Embryonic facial prominence (tissue), 1 donor: ENCODE results near the gene POR.

ENCODE experiments used
- DNase-seq: peaks from one replicate; pipeline ENCODE4 v3.0.0-alpha.2; 2016; ENCODE audit errors: extremely low spot score

Gene POR

DNA sequence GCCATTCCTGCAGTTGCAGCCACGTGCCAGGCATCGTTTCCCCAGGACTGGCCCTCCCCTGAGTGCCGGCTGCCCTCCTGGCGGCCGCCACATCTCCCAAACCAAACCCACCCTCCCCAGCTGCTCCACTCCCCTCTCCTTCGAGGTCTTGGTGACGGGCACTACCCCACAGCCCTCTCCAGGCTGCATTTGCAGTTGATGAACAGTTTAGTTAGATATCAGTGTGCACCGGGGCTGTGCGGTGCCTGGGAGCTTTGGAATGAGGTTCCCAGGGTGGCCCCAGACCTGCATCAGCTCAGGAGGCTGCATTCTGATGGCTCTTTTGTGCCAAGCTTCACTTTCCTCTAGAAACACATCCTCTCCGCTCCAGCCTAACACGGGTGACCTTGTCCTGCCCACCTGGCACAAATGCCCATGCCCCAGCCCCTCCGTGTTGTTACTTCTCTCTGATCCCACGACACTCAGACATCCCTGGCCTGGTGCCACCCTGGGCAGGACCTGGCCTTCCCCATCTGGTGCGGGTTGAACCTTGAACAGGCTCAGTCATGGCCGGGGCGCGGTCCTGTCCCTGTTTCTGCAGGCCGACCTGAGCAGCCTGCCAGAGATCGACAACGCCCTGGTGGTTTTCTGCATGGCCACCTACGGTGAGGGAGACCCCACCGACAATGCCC lies 64.9 kb downstream of the POR start:
- DNase-seq, result no peak

DNA sequence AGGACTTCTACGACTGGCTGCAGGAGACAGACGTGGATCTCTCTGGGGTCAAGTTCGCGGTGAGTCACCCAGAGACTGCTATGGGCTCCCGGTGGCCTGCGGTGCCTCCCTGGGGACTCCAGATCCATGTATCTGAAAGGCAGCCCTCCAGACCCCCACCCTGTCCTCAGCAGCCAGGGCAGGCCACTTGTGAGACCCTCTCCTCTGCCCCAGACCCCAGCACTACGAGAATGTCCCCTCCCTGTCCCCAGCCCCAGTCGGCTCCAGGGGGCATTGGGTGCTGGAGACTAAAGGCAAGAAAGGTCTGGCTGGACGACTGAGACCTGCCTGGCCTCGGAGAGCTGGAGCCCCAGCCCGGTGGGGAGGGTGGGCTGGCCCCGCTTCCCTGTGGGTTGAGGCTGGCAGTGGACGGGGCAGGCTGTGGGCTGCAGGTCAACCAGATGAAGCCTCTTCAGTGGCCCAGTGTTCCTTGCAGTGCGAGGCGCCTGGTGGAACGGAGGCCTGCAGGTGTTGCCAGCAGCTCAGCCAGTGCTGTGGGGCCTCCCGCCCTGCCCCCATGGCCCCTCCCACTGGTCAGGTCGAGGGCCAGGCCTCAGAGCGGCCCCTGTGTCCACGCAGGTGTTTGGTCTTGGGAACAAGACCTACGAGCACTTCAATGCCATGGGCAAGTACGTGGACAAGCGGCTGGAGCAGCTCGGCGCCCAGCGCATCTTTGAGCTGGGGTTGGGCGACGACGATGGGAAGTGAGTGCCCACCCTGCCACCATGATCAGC lies 65.7 kb downstream of the POR start:
- no peak for DNase-seq

DNA sequence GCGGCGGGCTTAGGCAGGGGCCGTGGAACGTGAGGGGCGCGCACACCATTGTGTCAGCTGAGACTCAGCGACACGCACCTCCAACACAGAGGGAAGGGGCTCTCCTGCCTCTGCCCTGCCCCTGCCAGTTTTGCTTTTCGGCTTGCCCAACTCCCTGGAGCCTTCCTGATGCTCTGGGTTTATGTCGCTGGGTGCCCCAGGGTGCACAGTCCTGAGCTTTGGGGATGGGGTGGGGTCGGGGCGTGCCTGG lies 66.2 kb downstream of the POR start:
- DNase-seq, result no peak

DNA sequence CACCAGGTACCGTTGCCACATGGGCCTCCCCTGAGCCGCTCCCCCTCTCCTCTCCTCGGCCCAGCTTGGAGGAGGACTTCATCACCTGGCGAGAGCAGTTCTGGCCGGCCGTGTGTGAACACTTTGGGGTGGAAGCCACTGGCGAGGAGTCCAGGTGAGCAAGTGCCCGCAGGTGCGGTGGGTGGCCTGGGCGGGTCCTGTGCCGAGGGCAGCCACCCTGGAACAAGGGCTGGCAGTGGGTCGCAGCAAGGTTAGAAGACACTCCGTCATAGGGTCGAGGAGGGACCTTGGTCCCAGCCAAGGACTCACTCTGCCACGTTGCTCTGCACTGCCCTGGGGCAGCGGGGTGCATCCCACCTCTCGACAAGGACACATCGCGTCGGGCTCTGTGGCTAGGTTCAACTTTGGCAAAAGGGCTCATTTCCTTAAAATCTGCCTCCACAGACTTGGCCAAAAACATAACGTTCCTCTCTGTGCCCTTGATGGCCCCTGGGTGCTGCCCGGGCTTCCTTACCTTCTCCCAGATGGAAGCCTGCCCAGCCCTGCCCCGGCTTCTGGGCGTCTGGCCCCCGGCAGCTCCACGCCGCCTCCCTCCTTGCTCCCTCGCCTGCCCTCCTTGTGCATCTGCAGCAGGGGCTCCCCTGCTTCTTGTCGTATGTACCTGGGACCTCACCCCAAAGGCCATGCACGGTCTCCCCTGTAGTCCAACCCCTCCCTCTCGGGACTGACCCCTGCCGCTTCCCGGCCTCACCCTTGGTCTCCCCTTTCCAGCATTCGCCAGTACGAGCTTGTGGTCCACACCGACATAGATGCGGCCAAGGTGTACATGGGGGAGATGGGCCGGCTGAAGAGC lies 66.7 kb downstream of the POR start:
- DNase-seq, result no peak

DNA sequence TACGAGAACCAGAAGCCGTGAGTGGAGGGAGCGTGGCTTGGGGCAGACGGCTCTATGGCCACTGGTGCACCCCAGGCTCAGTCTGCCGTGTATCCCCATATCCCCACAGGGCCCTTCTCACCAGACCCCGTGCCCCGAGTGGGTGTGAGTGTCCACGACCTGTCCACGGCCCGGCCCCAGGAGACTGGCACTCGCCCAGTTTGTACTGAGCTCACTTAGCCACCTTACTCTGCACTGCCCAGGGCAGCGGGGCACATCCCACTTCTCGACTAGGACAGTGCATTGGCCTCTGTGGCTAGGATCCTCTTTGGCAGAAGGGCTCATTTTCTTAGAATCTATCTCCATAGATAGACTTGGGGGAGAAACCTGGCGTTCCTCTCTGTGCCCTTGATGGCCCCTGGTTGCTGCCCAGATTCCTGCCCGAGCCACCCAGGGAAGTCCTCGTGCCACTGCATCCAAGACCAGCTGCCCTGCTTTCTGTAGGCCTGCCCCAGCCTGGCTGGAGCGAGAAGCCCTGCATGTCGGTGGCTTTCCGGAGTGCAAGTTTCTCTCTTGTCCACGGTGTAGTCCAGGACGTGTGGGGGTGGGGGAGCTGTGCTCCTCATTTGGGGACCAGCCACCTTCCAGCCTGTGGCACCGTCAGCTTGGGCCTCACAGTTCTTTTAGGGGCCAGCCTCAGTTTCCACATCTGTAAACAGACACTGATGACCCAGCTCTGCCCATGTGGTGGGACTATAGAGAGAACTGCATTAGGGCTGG lies 67.5 kb downstream of the POR start:
- DNase-seq, result no peak

DNA sequence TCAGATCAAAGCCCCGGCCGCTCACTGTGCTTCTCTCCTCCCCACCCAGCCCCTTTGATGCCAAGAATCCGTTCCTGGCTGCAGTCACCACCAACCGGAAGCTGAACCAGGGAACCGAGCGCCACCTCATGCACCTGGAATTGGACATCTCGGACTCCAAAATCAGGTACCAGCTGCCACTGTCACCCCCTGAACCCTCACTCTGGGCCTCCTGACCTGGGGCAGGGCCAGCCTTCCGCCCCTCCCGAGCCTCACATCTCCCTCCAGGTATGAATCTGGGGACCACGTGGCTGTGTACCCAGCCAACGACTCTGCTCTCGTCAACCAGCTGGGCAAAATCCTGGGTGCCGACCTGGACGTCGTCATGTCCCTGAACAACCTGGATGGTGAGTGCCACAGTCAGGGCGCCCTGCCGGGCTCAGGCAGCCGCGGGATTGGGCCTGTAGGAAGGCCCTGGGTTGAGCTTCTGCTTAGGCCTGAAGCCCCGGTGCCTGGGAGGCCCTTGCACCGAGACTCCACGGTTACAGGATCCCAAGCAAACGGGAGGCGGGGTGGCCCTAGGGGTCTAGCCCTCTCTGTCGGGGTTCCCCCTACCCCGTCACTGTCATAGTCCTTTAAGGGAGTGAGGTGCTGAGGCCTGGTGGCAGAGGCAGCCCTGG lies 68.6 kb downstream of the POR start:
- DNase-seq, result no peak

DNA sequence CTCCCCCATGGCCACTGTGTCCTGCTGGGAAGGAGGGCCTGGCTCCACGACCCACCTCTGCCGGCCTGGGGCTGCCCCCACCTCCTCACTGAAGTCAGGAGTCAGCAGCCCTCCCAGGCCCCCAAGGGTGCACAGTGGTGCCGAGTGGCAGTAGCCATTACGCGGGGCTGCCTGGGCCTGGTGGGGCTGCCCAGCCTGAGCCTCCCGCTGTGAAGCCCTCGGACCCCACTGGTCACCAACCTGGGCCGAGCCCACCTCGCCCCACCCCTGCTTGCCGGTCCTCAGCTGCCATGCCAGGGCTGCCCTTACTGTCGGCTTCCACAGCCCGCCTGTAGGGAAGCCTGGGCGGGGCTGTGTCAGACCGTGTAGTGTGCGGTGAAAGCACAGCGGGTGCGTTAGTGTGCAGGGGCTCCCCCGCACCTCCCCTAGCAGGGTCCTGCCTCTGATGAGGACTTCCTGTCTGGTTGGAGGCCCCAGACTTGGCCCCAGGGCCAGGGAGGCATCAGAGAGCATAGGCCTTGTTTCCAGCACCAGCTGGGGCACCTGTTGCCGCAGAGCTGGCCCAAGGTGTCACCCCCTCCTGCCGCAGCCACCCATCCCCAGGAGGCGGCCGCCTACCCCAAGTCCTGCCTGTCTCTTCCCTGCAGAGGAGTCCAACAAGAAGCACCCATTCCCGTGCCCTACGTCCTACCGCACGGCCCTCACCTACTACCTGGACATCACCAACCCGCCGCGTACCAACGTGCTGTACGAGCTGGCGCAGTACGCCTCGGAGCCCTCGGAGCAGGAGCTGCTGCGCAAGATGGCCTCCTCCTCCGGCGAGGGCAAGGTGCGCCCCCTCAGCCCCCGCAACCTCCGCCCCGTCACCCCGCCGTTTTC lies 69.4 kb downstream of the POR start:
- no peak for DNase-seq

DNA sequence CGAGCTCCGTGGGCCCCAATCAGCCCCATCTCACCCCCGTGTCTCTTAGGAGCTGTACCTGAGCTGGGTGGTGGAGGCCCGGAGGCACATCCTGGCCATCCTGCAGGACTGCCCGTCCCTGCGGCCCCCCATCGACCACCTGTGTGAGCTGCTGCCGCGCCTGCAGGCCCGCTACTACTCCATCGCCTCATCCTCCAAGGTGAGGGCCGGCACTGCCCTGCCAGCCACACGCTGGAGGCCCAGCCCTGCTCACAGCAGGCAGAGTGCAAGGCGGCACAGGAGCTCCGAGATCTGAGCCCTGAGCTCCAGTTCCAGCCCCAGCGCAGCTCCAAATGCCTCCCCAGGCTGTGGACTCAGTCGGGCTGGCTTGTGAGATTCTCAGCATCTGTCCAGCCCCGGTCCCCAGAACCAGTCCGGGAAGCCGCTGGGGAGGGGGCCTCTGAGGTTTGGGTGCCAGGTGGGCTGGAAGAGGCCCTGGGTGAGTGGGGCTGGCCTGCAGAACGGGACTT lies 70.1 kb downstream of the POR start:
- no peak for DNase-seq

DNA sequence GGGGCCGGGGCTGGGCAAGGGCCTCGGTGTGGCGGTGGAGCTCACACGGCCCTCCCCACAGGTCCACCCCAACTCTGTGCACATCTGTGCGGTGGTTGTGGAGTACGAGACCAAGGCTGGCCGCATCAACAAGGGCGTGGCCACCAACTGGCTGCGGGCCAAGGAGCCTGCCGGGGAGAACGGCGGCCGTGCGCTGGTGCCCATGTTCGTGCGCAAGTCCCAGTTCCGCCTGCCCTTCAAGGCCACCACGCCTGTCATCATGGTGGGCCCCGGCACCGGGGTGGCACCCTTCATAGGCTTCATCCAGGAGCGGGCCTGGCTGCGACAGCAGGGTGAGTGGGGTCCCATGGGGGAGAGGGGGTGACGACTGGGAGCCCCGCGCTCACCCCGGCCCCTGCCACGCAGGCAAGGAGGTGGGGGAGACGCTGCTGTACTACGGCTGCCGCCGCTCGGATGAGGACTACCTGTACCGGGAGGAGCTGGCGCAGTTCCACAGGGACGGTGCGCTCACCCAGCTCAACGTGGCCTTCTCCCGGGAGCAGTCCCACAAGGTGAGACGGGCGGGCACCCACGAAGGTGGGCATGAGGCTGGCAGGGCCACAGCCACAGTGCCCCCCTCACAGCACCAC lies 70.7 kb downstream of the POR start:
- no peak for DNase-seq

DNA sequence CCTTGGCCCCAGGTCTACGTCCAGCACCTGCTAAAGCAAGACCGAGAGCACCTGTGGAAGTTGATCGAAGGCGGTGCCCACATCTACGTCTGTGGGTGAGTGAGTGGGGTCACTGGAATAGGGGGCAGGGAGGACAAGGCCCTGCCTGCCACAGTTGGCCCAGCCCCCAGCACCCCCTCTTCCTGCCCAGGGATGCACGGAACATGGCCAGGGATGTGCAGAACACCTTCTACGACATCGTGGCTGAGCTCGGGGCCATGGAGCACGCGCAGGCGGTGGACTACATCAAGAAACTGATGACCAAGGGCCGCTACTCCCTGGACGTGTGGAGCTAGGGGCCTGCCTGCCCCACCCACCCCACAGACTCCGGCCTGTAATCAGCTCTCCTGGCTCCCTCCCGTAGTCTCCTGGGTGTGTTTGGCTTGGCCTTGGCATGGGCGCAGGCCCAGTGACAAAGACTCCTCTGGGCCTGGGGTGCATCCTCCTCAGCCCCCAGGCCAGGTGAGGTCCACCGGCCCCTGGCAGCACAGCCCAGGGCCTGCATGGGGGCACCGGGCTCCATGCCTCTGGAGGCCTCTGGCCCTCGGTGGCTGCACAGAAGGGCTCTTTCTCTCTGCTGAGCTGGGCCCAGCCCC lies 71.3 kb downstream of the POR start:
- DNase-seq, result no peak

DNA sequence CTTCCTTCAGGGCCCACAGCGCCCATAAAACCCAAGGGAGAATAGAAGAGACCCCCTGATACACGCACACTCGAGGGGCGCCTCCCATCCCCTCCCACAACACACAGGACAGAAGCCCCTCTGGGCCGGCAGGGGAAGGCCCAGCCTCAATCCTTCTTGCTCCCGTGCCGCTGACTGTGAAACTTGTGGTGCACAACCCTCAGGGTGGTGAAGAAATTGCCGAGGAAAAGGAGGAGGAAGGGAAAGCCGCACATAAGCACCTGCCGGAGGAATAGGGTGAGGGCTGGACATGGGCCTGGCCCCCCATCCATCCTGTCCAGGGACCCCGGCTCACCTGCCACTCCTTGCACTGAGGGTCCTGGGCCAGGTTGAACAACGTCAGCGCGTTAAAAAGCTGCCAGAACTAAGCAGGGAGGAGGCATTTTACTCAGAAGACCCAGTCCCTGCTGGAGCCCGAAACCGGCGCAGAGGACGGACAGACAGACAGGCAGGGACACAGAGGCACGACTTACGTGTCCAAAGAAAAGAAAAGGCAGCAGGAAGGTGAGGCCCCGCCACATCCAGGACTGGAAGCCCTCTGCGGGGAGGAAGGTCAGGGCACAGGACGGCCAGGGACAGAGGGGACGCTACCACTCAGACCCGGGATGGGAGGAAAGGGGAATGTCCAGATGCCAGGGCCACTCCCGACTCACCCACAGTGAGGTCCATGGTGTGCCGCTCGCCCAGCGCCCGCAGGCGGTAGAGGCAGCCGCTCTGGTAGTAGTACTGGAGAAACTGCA lies 72.3 kb downstream of the POR start:
- no peak for DNase-seq

DNA sequence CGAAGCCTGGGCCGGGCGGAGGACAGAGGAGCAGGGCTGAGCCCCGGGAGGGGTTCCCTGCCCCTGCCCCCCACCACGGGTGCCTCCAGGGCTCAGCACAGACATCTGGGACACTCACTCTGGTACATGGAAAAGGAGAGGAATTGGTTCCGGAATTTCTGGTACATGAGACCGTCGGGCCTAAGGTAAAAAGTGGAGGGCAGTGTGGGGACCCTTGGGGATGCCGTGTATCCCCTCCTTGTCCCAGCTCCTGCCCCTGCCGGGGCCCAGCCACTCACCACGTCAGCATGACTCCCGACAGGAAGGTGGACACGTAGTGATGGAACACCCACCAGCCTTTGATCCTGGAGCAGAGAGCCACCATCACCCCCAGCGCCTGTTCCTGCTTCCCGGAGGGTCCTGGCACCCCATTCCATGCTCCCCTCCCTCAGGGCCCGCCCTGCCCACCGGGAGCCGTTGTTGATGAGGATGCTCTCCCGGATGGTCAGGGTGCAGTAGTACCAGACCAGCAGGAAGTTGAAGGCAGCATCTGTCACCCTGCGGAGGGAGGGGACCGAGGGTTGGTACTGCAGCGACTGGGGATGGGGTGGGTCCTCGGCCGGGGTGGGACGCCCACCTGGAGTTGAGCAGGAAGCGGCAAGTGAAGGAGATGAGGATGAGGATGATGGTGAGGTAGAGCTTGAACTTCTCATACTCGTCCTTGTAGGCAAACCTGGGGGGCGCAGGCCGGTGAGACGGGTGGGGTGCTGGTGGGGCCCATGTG lies 73.0 kb downstream of the POR start:
- DNase-seq, result no peak

DNA sequence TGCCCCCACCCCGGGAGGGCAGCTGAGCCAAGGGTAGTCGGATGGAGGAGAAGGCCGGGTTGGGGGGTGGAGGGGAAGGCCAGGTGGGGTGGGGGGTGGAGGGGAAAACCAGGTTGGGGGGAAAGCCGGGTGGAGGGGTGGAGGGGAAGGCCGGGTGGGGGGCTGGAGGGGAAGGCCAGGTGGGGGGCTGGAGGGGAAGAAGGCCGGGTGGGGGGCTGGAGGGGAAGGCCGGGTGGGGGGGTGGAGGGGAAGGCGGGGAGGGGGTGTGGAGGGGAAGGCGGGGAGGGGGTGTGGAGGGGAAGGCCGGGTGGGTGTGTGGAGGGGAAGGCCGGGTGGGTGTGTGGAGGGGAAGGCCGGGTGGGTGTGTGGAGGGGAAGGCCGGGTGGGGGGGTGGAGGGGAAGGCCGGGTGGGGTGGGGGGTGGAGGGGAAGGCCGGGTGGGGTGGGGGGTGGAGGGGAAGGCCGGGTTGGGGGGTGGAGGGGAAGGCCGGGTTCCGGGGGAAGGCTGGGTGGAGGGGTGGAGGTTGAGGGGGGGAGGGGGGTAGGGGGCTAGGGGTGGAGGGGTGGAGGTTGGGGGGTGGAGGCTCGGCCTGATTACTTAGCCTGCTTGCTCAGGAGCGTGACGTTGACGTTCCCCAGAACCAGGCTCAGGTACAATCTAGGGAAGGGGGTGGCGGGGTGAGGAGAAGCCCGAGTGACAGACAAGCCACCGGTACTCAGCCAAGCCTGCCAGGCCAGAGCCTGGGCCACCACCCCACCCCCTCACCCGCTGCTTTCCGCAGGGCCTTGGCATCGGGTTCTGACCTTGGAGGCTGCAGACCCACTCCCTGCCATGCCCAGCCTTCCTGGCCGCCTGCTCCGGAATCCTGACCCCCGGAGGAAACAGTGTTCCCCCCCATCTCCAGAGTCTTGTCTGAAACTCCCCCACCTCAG lies 73.9 kb downstream of the POR start:
- no peak for DNase-seq

DNA sequence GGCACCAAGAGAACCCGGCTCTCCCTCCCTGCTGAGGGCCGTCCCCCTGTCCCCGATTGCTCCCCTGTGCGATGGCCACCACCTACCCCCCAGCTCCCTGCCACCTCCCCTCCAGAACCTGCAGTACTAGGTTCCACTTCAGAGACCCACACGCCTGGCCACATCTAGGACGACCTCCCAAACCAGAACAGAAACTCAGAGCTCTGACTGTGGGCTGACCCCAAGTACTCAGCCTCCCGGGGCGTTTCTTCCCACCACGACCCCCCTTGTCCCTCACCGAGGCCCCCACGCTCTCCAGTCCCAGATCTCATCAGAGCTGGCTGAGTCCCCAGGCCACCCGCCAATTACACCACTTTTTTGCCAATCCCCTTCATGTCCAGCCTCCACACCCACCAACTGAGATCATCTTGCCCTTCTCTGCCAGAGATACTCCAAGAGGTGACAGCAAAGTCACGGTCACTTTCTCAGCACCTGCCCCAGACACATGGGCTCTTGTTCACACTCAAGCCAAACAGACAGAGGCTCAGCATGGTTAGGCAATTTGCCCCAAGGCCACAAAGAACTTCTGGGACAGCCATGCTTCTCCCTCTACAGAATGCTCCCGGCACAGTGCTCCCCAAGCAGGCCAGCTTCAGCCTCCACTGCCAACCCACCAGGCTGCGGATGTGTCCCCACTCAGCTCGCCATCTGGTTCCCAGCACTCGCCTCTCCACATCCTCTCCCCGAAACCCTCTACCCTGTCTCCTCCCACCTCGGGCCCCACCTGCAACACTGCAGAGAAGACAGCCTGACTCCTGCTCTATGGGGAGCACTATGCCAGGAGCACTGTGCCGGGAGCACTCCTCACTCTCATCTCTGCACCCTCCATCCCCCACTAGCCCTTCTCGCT lies 74.8 kb downstream of the POR start:
- DNase-seq, result no peak

DNA sequence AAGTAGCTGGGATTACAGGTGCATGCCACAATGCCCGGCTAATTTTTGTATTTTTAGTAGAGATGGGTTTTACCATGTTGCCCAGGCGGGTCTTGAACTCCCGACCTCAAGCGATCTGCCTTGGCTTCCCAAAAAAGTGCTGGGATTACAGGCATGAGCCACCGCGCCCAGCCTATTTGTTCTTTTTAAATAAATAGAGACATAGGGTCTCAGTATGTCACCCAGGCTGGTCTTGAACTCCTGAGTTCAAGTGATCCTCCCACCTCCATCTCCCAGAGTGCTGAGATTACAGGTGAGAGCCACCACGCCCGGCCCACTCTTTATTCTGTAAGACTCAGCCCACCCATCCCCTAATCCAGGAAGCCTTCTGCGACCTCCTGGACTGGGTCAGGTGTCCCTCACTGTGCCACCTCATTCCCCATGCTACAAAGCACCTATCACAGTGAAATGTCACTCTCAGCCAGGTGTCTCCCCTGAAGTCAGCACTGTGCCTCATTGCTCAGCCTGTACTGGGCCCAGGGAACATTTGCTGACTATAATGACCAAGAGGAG lies 76.7 kb downstream of the POR start:
- DNase-seq, result no peak
